ENCODE results near the gene PRUNE2.

Gene PRUNE2

DNA sequence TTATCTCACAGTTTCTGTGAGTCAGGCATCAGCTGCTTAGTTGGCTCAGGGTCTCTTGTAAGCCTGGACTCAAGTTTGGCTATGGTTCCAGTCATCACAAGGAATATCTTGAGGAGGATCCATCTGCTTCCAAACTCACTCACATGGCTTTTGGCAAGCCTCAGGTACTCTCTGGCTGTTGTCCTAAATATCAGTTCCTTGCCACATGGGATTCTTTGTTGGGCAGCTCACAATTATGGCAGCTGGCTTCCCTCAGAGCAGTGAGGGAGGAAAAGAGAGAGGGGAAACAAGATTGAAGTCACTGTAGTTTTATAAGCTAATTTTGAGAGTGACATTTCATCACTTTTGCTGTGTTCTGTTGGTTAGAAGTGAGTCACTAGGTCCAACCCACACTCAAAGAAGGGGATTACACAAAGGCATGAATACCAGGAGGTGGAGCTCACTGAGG lies 302.4 kb downstream of the PRUNE2 start:
- TF ChIP-seq, protein P1, sequence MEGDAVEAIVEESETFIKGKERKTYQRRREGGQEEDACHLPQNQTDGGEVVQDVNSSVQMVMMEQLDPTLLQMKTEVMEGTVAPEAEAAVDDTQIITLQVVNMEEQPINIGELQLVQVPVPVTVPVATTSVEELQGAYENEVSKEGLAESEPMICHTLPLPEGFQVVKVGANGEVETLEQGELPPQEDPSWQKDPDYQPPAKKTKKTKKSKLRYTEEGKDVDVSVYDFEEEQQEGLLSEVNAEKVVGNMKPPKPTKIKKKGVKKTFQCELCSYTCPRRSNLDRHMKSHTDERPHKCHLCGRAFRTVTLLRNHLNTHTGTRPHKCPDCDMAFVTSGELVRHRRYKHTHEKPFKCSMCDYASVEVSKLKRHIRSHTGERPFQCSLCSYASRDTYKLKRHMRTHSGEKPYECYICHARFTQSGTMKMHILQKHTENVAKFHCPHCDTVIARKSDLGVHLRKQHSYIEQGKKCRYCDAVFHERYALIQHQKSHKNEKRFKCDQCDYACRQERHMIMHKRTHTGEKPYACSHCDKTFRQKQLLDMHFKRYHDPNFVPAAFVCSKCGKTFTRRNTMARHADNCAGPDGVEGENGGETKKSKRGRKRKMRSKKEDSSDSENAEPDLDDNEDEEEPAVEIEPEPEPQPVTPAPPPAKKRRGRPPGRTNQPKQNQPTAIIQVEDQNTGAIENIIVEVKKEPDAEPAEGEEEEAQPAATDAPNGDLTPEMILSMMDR (IDR thresholded peaks at IDR 0.05): no peak

DNA sequence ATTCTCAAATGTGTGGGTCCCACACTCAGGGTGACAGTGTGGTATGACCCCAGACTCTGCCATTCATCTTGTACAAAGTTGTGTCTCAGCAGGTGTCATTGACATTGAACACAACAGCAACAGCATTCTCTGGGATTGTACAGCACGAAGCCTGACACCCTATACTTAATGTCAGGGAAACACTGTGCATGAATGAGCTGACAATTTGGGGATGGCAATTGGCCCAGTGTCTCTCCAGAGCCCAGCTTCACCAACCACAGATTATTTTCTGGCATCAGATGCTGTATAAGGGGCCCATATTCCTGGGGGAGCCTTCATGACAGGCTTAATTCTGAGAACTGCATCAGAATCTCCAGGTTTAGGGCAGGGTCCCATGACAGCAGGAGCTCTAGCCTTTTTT lies 303.7 kb downstream of the PRUNE2 start:
- TF ChIP-seq, protein P1 (IDR thresholded peaks at IDR 0.05): no peak

DNA sequence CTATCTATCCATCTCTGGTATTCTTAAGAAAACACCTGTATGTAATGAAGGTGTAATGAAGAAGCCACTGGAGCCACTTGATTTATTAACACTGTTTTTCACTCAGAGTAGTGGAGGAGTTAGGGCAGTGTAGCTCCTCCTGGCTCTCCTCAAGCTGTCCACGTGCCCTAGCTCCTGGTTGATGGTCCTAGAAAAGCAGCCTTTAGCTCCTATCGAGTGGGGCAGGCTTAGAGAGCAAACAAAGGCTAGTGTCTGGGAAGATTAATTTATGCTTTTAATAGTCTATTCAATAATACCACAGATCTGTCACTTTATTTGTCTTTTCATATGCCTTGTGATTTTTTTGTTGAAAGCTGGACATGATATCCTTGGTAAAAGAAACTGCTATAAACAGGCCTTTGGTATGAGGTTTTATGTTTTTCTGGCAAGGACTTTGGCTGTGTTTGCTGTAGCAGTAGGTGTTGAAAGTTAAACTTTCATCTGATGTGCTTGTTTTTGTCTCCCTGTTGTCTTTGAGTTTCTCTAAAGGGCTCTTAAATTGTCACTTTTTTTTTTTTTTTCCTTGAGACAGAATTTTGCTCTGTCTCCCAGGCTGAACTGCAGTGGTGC lies 305.8 kb downstream of the PRUNE2 start:
- TF ChIP-seq, protein P1 (IDR thresholded peaks at IDR 0.05): no peak

DNA sequence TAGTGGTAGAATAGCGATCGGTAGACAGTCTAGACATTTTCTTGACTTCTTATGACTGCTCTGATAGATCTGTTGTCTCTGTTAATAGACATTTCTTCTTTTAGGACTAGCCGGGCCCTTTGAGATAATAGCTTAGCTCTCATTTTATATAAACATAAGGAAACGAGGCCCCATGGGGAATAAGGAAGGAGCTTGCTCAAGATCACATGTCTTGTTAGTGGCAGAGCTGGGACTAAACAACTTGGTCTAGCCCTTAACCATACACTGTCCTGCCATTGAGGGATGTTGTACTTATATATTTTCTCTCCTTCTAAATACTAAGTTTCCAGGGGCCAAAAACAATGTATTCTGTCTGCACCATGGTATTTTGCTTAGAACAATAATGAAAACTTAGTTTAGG lies 306.9 kb downstream of the PRUNE2 start:
- TF ChIP-seq, protein P1 (IDR thresholded peaks at IDR 0.05): no peak

DNA sequence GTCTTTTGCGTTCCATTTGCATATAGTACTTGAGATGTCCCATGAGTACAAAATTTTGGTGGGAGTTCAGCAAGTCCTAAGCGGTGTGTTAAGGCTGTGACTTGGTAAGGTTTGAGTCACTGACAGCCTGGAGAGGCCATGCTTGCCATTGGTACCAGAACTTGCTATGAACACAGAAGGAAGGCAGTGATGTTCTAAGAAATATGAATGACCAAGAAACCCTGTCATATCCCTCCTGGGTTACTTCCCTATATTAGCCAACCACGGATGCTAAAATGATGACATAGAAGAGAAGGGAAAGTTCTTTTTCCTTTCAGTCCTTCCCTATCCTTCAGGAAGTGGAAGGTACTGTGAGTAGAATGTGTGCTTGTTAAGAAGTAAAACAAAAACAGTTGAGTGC lies 310.3 kb downstream of the PRUNE2 start:
- TF ChIP-seq, protein P1 (IDR thresholded peaks at IDR 0.05): no peak

DNA sequence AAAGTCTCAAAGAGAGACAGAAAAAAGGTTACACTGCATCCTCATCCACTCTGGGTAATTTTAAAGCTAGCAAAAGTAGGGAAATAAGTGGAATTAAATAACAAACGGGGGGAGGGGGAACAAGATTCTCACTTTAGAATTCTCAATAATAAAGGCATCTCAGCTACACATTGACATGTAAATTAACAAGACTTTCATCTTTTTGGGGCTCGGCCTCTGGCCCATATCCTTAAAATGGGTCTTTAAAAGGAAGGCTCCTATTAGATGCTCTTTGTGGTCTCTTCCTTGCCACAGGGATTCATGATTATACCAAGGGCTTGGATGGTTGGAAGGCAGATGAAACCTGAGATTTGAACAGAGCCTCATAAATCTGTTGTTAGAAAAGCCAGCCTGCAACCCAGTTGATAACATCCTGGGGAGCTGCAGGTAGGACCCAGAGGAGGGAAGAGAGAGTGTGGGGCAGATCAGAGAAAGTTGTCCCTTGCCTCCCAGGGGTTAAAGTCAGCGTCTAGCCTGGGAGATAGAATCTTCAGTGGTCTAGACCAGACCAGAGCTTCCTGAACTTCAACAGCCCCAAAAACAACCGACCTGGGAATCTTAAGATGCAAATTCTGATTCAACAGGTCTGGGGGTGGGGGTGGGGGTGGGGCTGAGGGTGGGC lies 311.0 kb downstream of the PRUNE2 start:
- TF ChIP-seq, protein P1 (IDR thresholded peaks at IDR 0.05): no peak

DNA sequence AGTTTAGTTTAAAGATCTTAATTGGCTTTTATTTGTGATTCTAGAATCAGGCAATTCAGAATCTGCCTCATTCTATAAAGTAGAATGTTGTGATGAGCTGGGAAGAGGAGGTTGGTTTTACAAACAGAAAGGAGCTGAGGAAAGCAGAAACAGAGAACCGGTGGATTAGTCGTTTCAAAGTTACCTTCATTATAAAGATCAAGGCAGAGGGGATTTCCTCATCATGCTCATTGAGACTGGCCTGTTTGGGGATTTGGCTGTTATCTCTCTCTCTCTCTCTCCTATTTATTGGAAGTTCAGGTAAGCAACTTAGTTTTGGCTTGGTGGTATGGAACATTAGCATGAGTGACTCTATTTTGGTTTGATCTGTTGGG lies 313.0 kb downstream of the PRUNE2 start:
- TF ChIP-seq, protein P1 (IDR thresholded peaks at IDR 0.05): no peak
